GM12878 (cell line): ENCODE measurements around the gene PHF21B. TPM values are rescaled to one million over a fixed set of nuclear protein-coding genes. Genes with fewer than 3 reads are reported as not detected.
A peak's percentile ranks its signal among the peaks of the same experiment; 100 is the strongest.

Experiments used
- BACH1 ChIP-seq: fragments of 450-650 bp; IDR thresholded peaks from 2 replicates; pipeline ENCODE4 v1.6.1; 2017; ENCODE audit warnings: mild to moderate bottlenecking, borderline replicate concordance
- GATAD2B ChIP-seq: fragments of 450-650 bp; conservative IDR thresholded peaks from 2 replicates; pipeline ENCODE4 v1.6.1; 2017; ENCODE audit warnings: low read depth, mild to moderate bottlenecking, moderate library complexity
- HSF1 ChIP-seq: fragments of 150-350 bp; IDR thresholded peaks from 2 replicates; pipeline ENCODE4 v1.6.1; 2014; ENCODE audit warnings: mild to moderate bottlenecking, low read depth, low read length
- NBN ChIP-seq: fragments of 450-650 bp; IDR thresholded peaks from 2 replicates; pipeline ENCODE4 v1.6.1; 2016
- NKRF ChIP-seq: fragments of 450-650 bp; conservative IDR thresholded peaks from 2 replicates; pipeline ENCODE4 v1.6.1; 2017; ENCODE audit warnings: mild to moderate bottlenecking, moderate library complexity
- NR2C1 ChIP-seq: fragments of 450-650 bp; IDR thresholded peaks from 2 replicates; pipeline ENCODE4 v1.6.1; 2017; ENCODE audit warnings: antibody characterized with exemption, mild to moderate bottlenecking, moderate library complexity
- PAX8 ChIP-seq: fragments of 450-650 bp; IDR thresholded peaks from 2 replicates; pipeline ENCODE4 v1.6.1; 2017; ENCODE audit warnings: mild to moderate bottlenecking, moderate library complexity
- POLR2AphosphoS5 ChIP-seq: IDR thresholded peaks from 2 replicates; pipeline ENCODE4 v1.6.1; 2011; ENCODE audit warnings: mild to moderate bottlenecking, low read length, inconsistent platforms
- RAD51 ChIP-seq: fragments of 450-650 bp; IDR thresholded peaks from 2 replicates; pipeline ENCODE4 v1.6.1; 2016; ENCODE audit warnings: moderate library complexity, mild to moderate bottlenecking, inconsistent platforms
- RCOR1 ChIP-seq: conservative IDR thresholded peaks from 2 replicates; pipeline ENCODE4 v1.6.1; 2012; ENCODE audit warnings: low read depth, low read length, improper control_type of control experiment
- SMC3 ChIP-seq: IDR thresholded peaks from 2 replicates; pipeline ENCODE4 v1.6.1; 2011; ENCODE audit warnings: low read length, improper control_type of control experiment, borderline replicate concordance
- SP1 ChIP-seq: IDR thresholded peaks from one replicate; pipeline ENCODE4 v1.6.1; 2011; ENCODE audit warnings: low read depth, low read length
- ZBTB4 ChIP-seq: fragments of 450-650 bp; formaldehyde crosslinking; IDR thresholded peaks from 2 replicates; pipeline ENCODE4 v1.4.0; 2022; ENCODE audit warnings: mild to moderate bottlenecking, moderate library complexity
- polyA plus RNA-seq, 11 experiments: library from polyadenylated mRNA; depleted of rRNA in 4 of 11; unstranded in 6 of 11; stranded (reverse) in 5 of 11; fragments of >200 nt; fragmentation: Nextera tagmentation in 4 of 11; fragmentation: Illumina TruSeq in 1 of 11; extraction: Ambion mirVana in 4 of 11; extraction: Trizol in 1 of 11; gene quantifications; 1 replicate in 1 of 11; 2 replicates in 10 of 11; pipeline versions ENCODE4 v1.2.1 to v1.2.3, GENCODE V29; 2011 to 2016; ENCODE audit warnings: inconsistent platforms in 2 of 11, missing spikeins in 2 of 11, low read depth in 1 of 11
- total RNA-seq, 4 experiments: library from RNA; depleted of rRNA in 3 of 4; stranded (reverse); fragments of >200 nt in 3 of 4; fragmentation: Illumina TruSeq in 1 of 4; extraction: Trizol in 1 of 4; gene quantifications; 2 replicates each; pipeline versions ENCODE4 v1.2.1 to v1.2.3, GENCODE V29; 2013 to 2021
- TF ChIP-seq, protein P1 (sequence below): IDR thresholded peaks from 2 replicates; pipeline ENCODE4 v1.6.1; 2012; ENCODE audit warnings: improper control_type of control experiment, low read depth, low read length; ENCODE audit not compliant: insufficient replicate concordance
- TF ChIP-seq, protein P2 (sequence below), 3 experiments: IDR thresholded peaks in 2 of 3; conservative IDR thresholded peaks in 1 of 3; 2 replicates each; pipeline ENCODE4 v1.5.1; 2011; ENCODE audit warnings: low read depth in 3 of 3, low read length in 3 of 3, mild to moderate bottlenecking in 3 of 3, control low read depth in 2 of 3, moderate library complexity in 2 of 3, inconsistent platforms in 1 of 3, mixed read lengths in 1 of 3; ENCODE audit not compliant: control insufficient read depth in 2 of 3, insufficient read depth in 1 of 3; ENCODE audit errors: extremely low read depth in 1 of 3

The PHF21B gene
- total and polyA plus RNA-seq, 10 of the 15 experiments (the other 5 are each of a cell fraction or from before 2014, with no cell fraction given) = 0.03 to 0.35 TPM; not detected in 8

DNA sequence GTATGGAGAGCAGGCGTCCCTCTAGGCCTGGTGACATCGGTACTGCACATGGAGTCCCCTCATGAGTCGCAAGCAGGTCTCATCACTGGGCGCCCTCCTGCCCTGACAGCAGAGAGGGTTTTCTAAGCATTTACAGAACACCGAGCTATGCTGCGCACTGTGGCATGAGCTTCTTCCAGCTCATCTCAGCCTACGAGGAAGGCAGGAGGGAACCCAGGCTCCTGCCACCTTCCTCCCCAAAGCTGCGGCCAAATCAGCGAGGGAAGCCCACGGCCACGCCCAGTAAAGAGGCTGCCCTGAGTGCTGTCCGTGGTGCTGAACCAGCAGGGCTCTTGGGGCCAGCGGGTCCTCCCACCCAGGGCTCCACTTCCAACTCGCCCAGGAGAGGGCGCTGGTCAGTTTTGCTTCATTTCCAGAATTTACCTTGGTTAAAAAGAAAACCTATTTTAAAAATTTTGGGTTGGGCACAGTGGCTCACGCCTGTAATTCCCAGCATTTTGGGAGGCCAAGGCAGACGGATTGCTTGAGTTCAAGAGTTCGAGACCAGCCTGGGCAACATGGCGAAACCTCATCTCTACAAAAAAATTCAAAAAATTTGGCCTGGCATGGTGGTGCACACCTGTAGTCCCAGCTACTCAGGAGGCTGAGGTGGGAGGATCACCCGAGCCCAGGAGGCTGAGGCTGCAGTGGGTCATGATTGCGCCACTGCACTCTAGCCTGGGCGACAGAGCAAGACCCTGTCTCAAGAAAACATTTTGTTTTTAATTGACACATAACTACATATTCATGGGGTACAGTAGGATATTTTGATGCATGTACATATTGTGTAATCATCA, 34.2 kb downstream of the PHF21B start (continued):
- TF ChIP-seq ZBTB4 = no peak
- TF ChIP-seq GATAD2B = no peak
- TF ChIP-seq, protein P1, sequence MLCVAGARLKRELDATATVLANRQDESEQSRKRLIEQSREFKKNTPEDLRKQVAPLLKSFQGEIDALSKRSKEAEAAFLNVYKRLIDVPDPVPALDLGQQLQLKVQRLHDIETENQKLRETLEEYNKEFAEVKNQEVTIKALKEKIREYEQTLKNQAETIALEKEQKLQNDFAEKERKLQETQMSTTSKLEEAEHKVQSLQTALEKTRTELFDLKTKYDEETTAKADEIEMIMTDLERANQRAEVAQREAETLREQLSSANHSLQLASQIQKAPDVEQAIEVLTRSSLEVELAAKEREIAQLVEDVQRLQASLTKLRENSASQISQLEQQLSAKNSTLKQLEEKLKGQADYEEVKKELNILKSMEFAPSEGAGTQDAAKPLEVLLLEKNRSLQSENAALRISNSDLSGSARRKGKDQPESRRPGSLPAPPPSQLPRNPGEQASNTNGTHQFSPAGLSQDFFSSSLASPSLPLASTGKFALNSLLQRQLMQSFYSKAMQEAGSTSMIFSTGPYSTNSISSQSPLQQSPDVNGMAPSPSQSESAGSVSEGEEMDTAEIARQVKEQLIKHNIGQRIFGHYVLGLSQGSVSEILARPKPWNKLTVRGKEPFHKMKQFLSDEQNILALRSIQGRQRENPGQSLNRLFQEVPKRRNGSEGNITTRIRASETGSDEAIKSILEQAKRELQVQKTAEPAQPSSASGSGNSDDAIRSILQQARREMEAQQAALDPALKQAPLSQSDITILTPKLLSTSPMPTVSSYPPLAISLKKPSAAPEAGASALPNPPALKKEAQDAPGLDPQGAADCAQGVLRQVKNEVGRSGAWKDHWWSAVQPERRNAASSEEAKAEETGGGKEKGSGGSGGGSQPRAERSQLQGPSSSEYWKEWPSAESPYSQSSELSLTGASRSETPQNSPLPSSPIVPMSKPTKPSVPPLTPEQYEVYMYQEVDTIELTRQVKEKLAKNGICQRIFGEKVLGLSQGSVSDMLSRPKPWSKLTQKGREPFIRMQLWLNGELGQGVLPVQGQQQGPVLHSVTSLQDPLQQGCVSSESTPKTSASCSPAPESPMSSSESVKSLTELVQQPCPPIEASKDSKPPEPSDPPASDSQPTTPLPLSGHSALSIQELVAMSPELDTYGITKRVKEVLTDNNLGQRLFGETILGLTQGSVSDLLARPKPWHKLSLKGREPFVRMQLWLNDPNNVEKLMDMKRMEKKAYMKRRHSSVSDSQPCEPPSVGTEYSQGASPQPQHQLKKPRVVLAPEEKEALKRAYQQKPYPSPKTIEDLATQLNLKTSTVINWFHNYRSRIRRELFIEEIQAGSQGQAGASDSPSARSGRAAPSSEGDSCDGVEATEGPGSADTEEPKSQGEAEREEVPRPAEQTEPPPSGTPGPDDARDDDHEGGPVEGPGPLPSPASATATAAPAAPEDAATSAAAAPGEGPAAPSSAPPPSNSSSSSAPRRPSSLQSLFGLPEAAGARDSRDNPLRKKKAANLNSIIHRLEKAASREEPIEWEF = no peak
- peak; percentile 91; the same call in 1 of the 2 replicates for TF ChIP-seq RCOR1
- TF ChIP-seq RAD51 = no peak
- TF ChIP-seq NR2C1 = no peak
- no peak for TF ChIP-seq PAX8
- peak; percentile 75; the same call in 1 of the 2 replicates for TF ChIP-seq SMC3
- TF ChIP-seq NKRF = no peak
- no peak for TF ChIP-seq NBN
- TF ChIP-seq HSF1 = no peak
- TF ChIP-seq POLR2AphosphoS5 = no peak
- peak; percentile 45 for TF ChIP-seq SP1
- TF ChIP-seq BACH1 = no peak
- TF ChIP-seq, protein P2, sequence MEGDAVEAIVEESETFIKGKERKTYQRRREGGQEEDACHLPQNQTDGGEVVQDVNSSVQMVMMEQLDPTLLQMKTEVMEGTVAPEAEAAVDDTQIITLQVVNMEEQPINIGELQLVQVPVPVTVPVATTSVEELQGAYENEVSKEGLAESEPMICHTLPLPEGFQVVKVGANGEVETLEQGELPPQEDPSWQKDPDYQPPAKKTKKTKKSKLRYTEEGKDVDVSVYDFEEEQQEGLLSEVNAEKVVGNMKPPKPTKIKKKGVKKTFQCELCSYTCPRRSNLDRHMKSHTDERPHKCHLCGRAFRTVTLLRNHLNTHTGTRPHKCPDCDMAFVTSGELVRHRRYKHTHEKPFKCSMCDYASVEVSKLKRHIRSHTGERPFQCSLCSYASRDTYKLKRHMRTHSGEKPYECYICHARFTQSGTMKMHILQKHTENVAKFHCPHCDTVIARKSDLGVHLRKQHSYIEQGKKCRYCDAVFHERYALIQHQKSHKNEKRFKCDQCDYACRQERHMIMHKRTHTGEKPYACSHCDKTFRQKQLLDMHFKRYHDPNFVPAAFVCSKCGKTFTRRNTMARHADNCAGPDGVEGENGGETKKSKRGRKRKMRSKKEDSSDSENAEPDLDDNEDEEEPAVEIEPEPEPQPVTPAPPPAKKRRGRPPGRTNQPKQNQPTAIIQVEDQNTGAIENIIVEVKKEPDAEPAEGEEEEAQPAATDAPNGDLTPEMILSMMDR (IDR thresholded peaks at IDR 0.05 in 2 of 3, conservative IDR thresholded peaks at IDR 0.05 in 1 of 3; ENCODE audit: control insufficient read depth in 2 of 3, extremely low read depth in 1 of 3, insufficient read depth in 1 of 3, low read depth in 3 of 3, low read length in 3 of 3) = peak; percentile 70 to 80 (median 76)
